ENCODE data around the gene SLC34A1. TPM values are rescaled to one million over a fixed set of nuclear protein-coding genes. Genes with fewer than 3 reads are reported as not detected.
A peak's percentile ranks its signal among the peaks of the same experiment; 100 is the strongest.

The SLC34A1 gene
- total RNA-seq, 6 experiments from 2014 or later: 0.12 to 5.3 (median 1.6) TPM; not detected in 1

GRCh38 chr5:177389241-177390169, 5.3 kb downstream of the SLC34A1 start:
- 41% methylated on average over 16 of the region's 21 CpGs for WGBS (ENCODE audit: insufficient coverage, low coverage, low lambda C conversion rate, missing lambda C conversion rate)

GRCh38 chr5:177390363-177391300, 6.4 kb downstream of the SLC34A1 start:
- ATAC-seq: peak; percentile 86 to 95 (median 93)
- TF ChIP-seq POLR2A (IDR thresholded peaks at IDR 0.05) (no peak), CTCF (IDR thresholded peaks at IDR 0.05) (peak; percentile 97 to 99 (median 98))
- Histone ChIP-seq H3K27ac (no peak overlapping the region), H3K4me1 (no peaks in the 10 kb centered on the region), H3K36me3 (no peaks in the 10 kb centered on the region), H3K27me3 (no peaks in the 10 kb centered on the region), H3K4me3 (no peak overlapping the region), H3K9me3 (no peaks in the 10 kb centered on the region)
- intact Hi-C loops (cut with DNase I): loop anchor here in 1 of 2 donors (5.0 kb wide), 2 partner anchors 62 to 112 kb away; no protein-coding TSS in a partner anchor
- 16% methylated on average over 10 of the region's 13 CpGs for WGBS (ENCODE audit: insufficient coverage, low coverage, low lambda C conversion rate, missing lambda C conversion rate)
- DNase-seq: peak; percentile 74 to 83 (median 82)

More at GRCh38 chr5:177389241-177390169, 5.3 kb downstream of the SLC34A1 start:
- no peaks in the 10 kb centered on the region for H3K4me1 ChIP-seq
- no peak overlapping the region for H3K27ac ChIP-seq
- peak; percentile 4 to 23 (median 20) for ATAC-seq
- no peaks in the 10 kb centered on the region for H3K9me3 ChIP-seq
- H3K4me3 ChIP-seq: no peak overlapping the region
- intact Hi-C loops (cut with DNase I): loop anchor here in 1 of 2 donors (5.0 to 10.0 kb wide), 3 partner anchors 63 to 113 kb away; partner anchors contain the start of gene MXD3
- DNase-seq: no peak
- no peak for TF ChIP-seq CTCF (IDR thresholded peaks at IDR 0.05)
- H3K27me3 ChIP-seq: no peaks in the 10 kb centered on the region
- H3K36me3 ChIP-seq: no peaks in the 10 kb centered on the region

- no peaks in the 10 kb centered on the region for H3K4me1 ChIP-seq
- H3K4me3 ChIP-seq: no peak overlapping the region
- H3K27me3 ChIP-seq: no peaks in the 10 kb centered on the region
- WGBS (ENCODE audit: insufficient coverage, low coverage, low lambda C conversion rate, missing lambda C conversion rate): 63% methylated on average over 3 of the region's 5 CpGs
- ATAC-seq (no peak), DNase-seq (no peak)
- H3K27ac ChIP-seq: no peak overlapping the region
- intact Hi-C loops (cut with DNase I): loop anchor here in 1 of 2 donors (5.0 kb wide), 2 partner anchors 60 to 110 kb away; no protein-coding TSS in a partner anchor
- no peaks in the 10 kb centered on the region for H3K9me3 ChIP-seq
- TF ChIP-seq POLR2A (IDR thresholded peaks at IDR 0.05): no peak
- no peak for TF ChIP-seq CTCF (IDR thresholded peaks at IDR 0.05)
- no peaks in the 10 kb centered on the region for H3K36me3 ChIP-seq
Measured at GRCh38 chr5:177392765-177393164, 8.5 kb downstream of the SLC34A1 start.

GRCh38 chr5:177393206-177393765, 9.1 kb downstream of the SLC34A1 start:
- Histone ChIP-seq H3K4me3 (no peak overlapping the region), H3K27me3 (no peaks in the 10 kb centered on the region), H3K4me1 (no peaks in the 10 kb centered on the region), H3K27ac (no peak overlapping the region), H3K36me3 (no peaks in the 10 kb centered on the region), H3K9me3 (no peaks in the 10 kb centered on the region)
- 100% methylated on average over 1 of the region's 1 CpG for WGBS (ENCODE audit: insufficient coverage, low coverage, low lambda C conversion rate, missing lambda C conversion rate)
- no peak for TF ChIP-seq POLR2A (IDR thresholded peaks at IDR 0.05)
- TF ChIP-seq CTCF (IDR thresholded peaks at IDR 0.05): no peak
- no peak for DNase-seq
- intact Hi-C loops (cut with DNase I): loop anchor here in 1 of 2 donors (5.0 kb wide), 2 partner anchors 59 to 109 kb away; no protein-coding TSS in a partner anchor
- no peak for ATAC-seq
